ENCODE data around the gene ARMC12. TPM values are rescaled to one million over a fixed set of nuclear protein-coding genes. Genes with fewer than 3 reads are reported as not detected.

ARMC12 gene
- total and polyA plus RNA-seq, 2 of the 13 experiments (the other 11 are each of a cell fraction or from before 2014, with no cell fraction given) = 1.3 TPM; not detected in 1

GRCh38 chr6:35728683-35729678, 7.9 kb upstream of the ARMC12 start (continued):
- TF ChIP-seq ZSCAN9 (CRISPR knock-in tag; IDR thresholded peaks at IDR 0.05; ENCODE audit: borderline replicate concordance) (no peak), HMGA1 (CRISPR knock-in tag; conservative IDR thresholded peaks at IDR 0.05) (no peak), IRF9 (CRISPR knock-in tag; IDR thresholded peaks at IDR 0.05; ENCODE audit: borderline replicate concordance) (peak; percentile 61; the same call in 1 of the 2 replicates), SMAD1 (CRISPR knock-in tag; IDR thresholded peaks at IDR 0.05; ENCODE audit: borderline replicate concordance, low read depth) (0 out of 2 replicates have a peak, but pooled peaks have one; percentile 10), TAF1 (CRISPR knock-in tag; IDR thresholded peaks at IDR 0.05) (peak; percentile 3), ZNF746 (CRISPR knock-in tag; IDR thresholded peaks at IDR 0.05) (0 out of 2 replicates have a peak, but pooled peaks have one; percentile 24), HINFP (CRISPR knock-in tag; IDR thresholded peaks at IDR 0.05; ENCODE audit: low read depth) (no peak), ZFP91 (CRISPR knock-in tag; IDR thresholded peaks at IDR 0.05; ENCODE audit: borderline replicate concordance) (no peak; the same call in 1 of the 2 replicates), E2F5 (CRISPR knock-in tag; conservative IDR thresholded peaks at IDR 0.05) (no peak), ZNF264 (CRISPR knock-in tag; IDR thresholded peaks at IDR 0.05) (no peak), ZNF230 (CRISPR knock-in tag; IDR thresholded peaks at IDR 0.05) (no peak), SOX6 (IDR thresholded peaks at IDR 0.05) (no peak), SOX6 (CRISPR knock-in tag; IDR thresholded peaks at IDR 0.05) (peak; percentile 19; the same call in 1 of the 2 replicates), RXRA (CRISPR knock-in tag; IDR thresholded peaks at IDR 0.05) (peak; percentile 29; the same call in 1 of the 2 replicates), ZNF687 (CRISPR knock-in tag; IDR thresholded peaks at IDR 0.05) (no peak; the same call in 1 of the 2 replicates), ZFP90 (CRISPR knock-in tag; IDR thresholded peaks at IDR 0.05; ENCODE audit: borderline replicate concordance) (0 out of 2 replicates have a peak, but pooled peaks have one; percentile 33), ZNF564 (CRISPR knock-in tag; IDR thresholded peaks at IDR 0.05) (0 out of 2 replicates have a peak, but pooled peaks have one; percentile 39), CREB1 (IDR thresholded peaks at IDR 0.05) (no peak), CREB1 (CRISPR knock-in tag; IDR thresholded peaks at IDR 0.05) (no peak)

Measured in HepG2 (cell line).